Effector memory CD4-positive, alpha-beta T cell (primary cell): Measurements from ENCODE around the gene PRRC1.

Experiments
- DNase-seq, 3 donors: peaks; one replicate each; pipeline ENCODE4 v3.0.0-alpha.2; 2020
- H3K27ac ChIP-seq: 2 replicates; pipeline ENCODE4 v1.7.0; 2013; ENCODE audit warnings: mild to moderate bottlenecking, low read length, moderate library complexity; ENCODE audit not compliant: insufficient read depth, poor library complexity, severe bottlenecking
- H3K27me3 ChIP-seq: replicated peaks from 2 replicates; pipeline ENCODE4 v1.7.0; 2013; ENCODE audit warnings: mild to moderate bottlenecking, low read length; ENCODE audit not compliant: insufficient read depth, control insufficient read depth, poor library complexity, severe bottlenecking
- H3K36me3 ChIP-seq: 2 replicates; pipeline ENCODE4 v1.7.0; 2013; ENCODE audit warnings: mild to moderate bottlenecking, low read length, moderate library complexity; ENCODE audit not compliant: control insufficient read depth, insufficient read depth
- H3K4me1 ChIP-seq: 2 replicates; pipeline ENCODE4 v1.7.0; 2013; ENCODE audit warnings: low read length, mild to moderate bottlenecking; ENCODE audit not compliant: control insufficient read depth, insufficient read depth, poor library complexity, severe bottlenecking
- H3K4me3 ChIP-seq: 2 replicates; pipeline ENCODE4 v1.7.0; 2013; ENCODE audit warnings: low read length, low read depth, mild to moderate bottlenecking; ENCODE audit not compliant: insufficient read depth, poor library complexity, severe bottlenecking
- H3K9me3 ChIP-seq: 2 replicates; pipeline ENCODE4 v1.7.0; 2013; ENCODE audit warnings: mild to moderate bottlenecking, low read length, moderate library complexity; ENCODE audit not compliant: control insufficient read depth

PRRC1 gene

DNA sequence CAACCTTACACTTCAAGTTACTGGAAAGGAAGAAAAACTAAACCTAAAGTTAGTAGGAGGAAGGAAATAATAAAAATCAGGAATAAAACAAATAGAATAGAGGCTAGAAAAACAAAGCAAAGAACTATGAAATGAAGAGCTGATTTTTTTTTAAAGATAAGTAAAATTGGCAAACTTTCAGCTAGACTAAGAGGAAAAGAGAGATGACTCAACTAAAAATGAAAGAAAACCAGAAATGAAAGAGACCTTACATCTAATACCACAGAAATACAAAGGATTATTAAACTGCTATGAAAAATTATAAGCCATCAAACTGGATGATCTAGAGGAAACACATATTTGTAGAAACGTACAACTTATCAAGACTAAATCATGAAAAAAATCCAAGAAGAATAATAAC lies 60.0 kb downstream of the PRRC1 start:
- Histone ChIP-seq H3K4me1 (no peaks in the 10 kb centered on the region), H3K4me3 (no peak overlapping the region), H3K9me3 (no peaks in the 10 kb centered on the region), H3K27ac (no peak overlapping the region), H3K36me3 (no peaks in the 10 kb centered on the region), H3K27me3 (no peaks in the 10 kb centered on the region)
- no peak for DNase-seq

DNA sequence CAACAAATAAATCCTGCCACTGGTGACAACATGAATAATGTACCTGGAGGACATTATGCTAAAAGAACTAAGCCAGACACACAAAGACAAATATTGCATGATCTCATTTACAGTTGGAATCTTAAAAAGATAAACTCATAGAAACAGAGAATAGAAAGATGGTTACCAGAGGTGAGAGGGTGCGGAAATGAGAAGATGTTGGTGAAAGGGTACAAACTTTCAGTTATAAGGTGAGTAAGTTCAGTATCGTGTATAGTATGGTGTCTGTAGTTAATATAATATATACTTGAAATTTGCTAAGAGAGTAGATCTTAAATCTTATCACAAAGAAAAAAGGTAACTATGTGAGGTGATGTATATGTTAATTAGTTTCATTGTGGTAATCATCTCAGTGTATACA lies 63.3 kb downstream of the PRRC1 start:
- Histone ChIP-seq H3K36me3 (no peaks in the 10 kb centered on the region), H3K9me3 (no peaks in the 10 kb centered on the region), H3K27ac (no peak overlapping the region), H3K27me3 (no peaks in the 10 kb centered on the region), H3K4me3 (no peak overlapping the region), H3K4me1 (no peaks in the 10 kb centered on the region)
- DNase-seq: no peak

DNA sequence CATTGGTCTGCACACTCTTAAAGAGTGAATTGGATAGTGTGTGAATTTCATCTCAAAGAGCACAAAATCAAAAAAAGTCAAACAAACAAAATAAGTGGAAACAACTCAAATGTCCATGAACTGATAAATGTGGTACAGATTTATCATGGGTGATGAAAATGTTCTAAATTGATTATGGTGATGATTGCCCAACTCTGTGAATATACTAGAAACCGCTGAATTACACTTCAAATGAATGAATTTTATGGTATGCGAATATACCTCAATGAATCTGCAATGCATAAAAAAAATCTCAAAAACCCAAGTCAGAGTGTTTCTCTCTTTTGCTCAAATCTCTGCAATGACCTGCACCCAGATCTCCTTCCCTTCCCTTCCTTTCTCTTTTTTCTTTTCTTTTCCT lies 64.0 kb downstream of the PRRC1 start:
- H3K36me3 ChIP-seq: no peaks in the 10 kb centered on the region
- H3K9me3 ChIP-seq: no peaks in the 10 kb centered on the region
- no peaks in the 10 kb centered on the region for H3K27me3 ChIP-seq
- no peak for DNase-seq
- H3K4me1 ChIP-seq: no peaks in the 10 kb centered on the region
- H3K27ac ChIP-seq: no peak overlapping the region
- H3K4me3 ChIP-seq: no peak overlapping the region

DNA sequence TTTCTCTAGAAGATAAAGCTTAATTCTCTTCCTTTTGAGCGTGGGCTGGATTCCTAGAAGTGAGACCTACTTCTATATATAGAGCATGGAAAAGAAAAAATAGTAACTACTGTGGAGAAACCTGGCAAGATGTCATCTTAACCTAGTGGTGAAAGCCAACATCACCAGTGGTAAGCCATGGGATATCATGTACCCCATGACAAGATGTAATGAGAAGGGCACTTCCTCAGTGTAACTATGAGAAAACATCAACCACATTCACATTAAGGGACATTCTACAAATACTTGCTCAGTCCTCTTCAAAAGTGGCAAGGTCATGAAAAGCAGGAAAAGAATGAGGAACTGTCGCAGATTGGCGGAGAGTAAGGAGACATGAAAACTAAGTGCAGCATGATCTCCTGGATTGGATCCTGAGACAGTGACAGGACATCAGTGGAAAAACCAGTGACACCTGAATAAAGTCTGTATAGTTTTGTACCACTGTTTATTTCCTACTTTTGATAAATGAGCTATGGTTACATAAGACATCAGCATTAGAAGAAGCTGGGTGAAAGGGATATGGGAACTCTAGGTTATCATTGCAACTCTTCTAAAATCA lies 65.4 kb downstream of the PRRC1 start:
- no peak overlapping the region for H3K27ac ChIP-seq
- no peak for DNase-seq

DNA sequence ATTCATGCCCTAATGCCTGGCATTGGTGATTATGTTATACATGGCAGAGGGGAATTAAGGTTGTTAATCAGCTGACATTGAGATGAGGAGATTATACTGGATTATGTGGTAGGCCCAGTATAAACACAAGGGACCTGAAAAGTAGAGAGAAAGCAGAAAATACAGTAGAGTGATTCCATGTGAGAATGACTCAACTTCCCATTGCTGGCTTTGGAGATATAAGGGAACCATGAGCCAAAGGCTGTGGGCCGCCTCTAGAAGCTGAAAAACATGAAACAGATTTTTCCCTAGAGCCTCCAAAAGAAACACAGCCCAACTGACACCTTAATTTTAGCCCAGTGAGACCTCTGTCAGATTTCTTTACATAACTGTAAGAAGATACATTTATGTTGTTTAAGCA lies 66.4 kb downstream of the PRRC1 start:
- Histone ChIP-seq H3K4me3 (no peak overlapping the region), H3K4me1 (no peaks in the 10 kb centered on the region), H3K9me3 (no peaks in the 10 kb centered on the region), H3K27me3 (no peaks in the 10 kb centered on the region), H3K36me3 (no peaks in the 10 kb centered on the region), H3K27ac (no peak overlapping the region)
- DNase-seq: no peak

More for the DNA sequence above, 65.4 kb downstream of the PRRC1 start:
- Histone ChIP-seq H3K4me3 (no peak overlapping the region), H3K9me3 (no peaks in the 10 kb centered on the region), H3K4me1 (no peaks in the 10 kb centered on the region), H3K36me3 (no peaks in the 10 kb centered on the region), H3K27me3 (no peaks in the 10 kb centered on the region)

DNA sequence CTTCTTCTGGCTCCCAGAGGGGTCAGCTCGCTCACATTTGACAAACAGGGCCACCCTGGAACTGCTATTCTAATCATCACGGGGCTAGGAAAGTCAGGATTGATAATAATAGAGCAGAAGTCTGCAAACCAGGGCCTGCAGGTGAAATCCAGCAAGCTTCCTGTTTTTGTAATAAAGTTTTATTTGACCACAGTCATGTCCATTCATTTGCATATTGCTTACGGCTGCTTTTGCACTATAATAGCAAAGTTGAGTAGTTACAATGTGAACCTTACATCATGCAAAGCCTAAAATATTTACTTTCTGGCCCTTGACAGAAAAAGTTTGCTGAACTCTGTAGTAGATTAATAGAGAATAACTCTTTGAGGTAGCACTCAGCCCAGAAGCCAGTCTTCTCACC lies 68.2 kb downstream of the PRRC1 start:
- Histone ChIP-seq H3K36me3 (no peaks in the 10 kb centered on the region), H3K27me3 (no peaks in the 10 kb centered on the region), H3K4me3 (no peak overlapping the region), H3K4me1 (no peaks in the 10 kb centered on the region), H3K9me3 (no peaks in the 10 kb centered on the region), H3K27ac (no peak overlapping the region)
- no peak for DNase-seq

DNA sequence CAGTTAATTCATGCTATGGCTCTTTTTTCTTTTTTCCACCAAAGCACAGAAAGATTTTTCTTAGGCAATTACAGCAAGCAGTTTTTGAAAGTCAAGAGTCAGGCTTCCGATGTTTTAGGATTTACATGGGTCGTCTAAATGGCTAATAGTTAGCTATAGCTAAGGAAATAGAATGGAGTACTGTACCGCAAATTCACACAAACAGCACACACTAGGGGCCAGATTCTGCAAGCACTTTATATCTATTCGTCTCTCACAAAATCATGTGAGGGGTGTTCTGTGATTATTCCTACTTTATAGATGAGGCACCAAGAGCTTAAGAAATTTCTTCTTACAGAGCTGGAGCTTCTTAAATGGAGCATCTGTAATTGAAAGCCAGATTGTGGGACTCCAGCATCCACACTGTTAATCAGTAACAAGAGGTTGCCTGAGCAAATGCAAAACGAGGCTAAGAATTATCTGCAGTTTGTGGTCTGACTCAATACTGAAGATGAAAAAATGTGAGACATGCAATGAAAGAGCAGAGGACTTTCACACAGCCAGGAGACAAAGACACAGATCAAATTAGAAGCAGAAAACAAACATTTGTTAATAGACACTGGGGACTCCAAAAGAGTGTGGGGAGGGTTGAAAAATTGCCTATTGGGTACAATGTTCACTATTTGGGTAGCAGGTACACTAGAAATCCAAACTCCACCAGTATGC lies 68.8 kb downstream of the PRRC1 start:
- H3K4me1 ChIP-seq: no peaks in the 10 kb centered on the region
- no peak for DNase-seq
- H3K27ac ChIP-seq: no peak overlapping the region
- H3K36me3 ChIP-seq: no peaks in the 10 kb centered on the region
- no peaks in the 10 kb centered on the region for H3K27me3 ChIP-seq
- H3K9me3 ChIP-seq: no peaks in the 10 kb centered on the region
- H3K4me3 ChIP-seq: no peak overlapping the region

DNA sequence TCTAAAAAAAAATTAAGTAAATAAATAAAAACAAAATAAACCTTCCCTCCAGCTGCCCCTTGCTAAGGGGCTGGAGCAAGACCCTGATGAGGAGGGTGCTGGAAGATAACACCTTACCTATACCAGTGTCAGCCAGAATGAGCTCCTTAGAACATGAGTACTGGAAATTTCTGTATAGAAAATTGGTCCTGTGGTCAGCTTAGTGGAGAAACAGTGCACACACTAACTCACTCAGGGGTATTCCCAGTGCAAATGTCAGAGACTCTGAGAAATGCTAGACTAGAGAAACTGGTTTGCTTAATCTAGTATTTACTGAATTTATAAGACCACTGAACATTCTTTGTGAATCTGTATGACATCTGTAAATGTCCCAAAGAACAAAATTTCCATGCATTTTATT lies 69.4 kb downstream of the PRRC1 start:
- no peak overlapping the region for H3K4me3 ChIP-seq
- no peaks in the 10 kb centered on the region for H3K36me3 ChIP-seq
- no peaks in the 10 kb centered on the region for H3K9me3 ChIP-seq
- no peaks in the 10 kb centered on the region for H3K4me1 ChIP-seq
- no peak overlapping the region for H3K27ac ChIP-seq
- no peaks in the 10 kb centered on the region for H3K27me3 ChIP-seq
- DNase-seq: no peak

DNA sequence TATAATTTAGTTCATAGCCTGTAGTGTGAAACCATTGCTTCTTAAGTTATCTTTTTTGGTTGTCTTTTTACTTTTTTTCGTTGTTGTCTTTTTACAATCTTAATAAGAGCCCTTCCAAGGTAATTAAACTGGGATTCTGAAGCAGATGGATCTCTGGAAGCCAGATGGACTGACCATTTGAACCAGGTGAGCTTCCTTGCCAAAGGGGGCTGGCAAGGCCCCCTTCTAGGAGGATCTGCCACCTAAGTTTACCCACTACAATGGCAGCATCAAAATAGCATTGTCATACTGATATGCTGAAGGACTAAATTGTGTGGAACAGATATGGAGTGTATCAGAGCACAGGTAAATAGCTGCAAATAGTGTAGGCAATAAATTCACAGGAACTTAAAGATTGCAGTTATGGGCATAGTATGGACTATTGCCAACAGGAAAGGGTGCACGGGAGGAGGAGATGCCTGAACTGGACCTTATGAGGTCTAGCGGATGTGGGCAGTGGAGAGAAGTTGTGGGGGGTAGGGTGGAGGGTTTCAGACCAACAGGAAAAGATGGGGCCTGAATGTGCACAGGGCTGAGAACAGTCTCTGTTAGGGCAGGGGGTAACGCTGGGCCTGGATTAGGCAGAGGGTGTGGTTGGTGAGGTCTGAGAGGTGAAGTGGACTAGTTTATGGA lies 69.9 kb downstream of the PRRC1 start:
- no peak overlapping the region for H3K4me3 ChIP-seq

DNA sequence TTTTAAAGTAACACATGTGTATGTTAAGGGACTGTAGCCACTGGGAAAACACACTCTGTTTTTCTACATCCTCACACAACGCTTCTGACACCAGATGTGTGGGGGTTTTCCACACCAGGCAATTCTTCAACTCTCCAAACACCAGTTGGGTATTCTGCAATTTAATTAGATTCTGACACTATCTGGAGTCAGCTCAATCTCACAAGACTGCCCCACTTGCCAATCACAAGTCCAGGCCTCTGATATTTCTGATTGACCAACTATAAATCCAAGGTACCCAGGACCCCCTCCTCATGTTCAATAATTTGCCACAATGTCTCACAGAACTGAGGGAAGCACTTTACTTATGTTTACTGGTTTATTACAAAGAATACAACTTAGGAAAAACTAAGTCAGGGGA lies 70.9 kb downstream of the PRRC1 start:
- Histone ChIP-seq H3K27ac (no peak overlapping the region), H3K36me3 (no peaks in the 10 kb centered on the region), H3K4me3 (no peak overlapping the region), H3K9me3 (no peaks in the 10 kb centered on the region), H3K27me3 (no peaks in the 10 kb centered on the region), H3K4me1 (no peaks in the 10 kb centered on the region)
- DNase-seq: no peak

More for the DNA sequence above, 69.9 kb downstream of the PRRC1 start:
- H3K27ac ChIP-seq: no peak overlapping the region
- H3K27me3 ChIP-seq: no peaks in the 10 kb centered on the region
- no peaks in the 10 kb centered on the region for H3K9me3 ChIP-seq
- H3K4me1 ChIP-seq: no peaks in the 10 kb centered on the region
- DNase-seq: no peak
- no peaks in the 10 kb centered on the region for H3K36me3 ChIP-seq
